ENCODE data around the gene HMCN2.

The HMCN2 gene

DNA sequence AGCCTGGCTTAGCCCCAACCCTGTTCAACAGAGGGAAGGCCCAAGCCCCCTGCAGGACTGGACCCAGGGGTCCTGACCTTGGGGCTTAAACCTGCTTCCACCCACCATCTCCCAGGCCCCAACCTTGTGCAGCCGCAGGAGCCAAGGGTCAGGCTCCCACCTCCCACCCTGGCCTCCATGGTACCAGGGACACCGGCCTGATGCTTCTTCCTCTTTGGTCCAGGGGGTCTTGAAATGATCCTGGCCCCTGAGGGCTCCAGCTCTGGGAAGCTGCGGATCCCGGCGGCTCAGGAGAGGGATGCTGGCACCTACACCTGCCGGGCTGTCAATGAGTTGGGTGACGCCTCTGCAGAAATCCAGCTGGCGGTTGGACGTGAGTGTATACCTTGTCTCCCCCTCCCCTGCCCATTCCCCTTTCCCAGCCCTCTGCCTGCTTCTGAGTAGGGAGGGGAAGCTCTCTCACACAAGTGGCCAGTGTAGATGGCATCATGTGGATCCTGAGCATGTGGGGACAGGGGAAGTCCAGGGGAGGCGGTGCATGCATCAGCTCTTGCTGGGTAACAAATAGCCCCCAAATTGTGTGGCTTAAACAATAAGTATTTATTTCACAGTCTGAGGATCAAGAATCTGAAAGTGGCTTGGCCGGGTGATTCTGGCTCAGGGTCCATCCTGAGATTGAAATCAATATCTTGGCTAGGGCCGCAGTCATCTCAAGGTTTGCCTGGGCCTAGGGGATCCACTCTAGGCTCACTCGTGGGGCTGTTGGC is 44.3 kb downstream of the HMCN2 start:
- TF ChIP-seq POLR2A (IDR thresholded peaks at IDR 0.05; ENCODE audit: low read length) (no peak), GATA1 (IDR thresholded peaks at IDR 0.05; ENCODE audit: low read depth, low read length) (no peak)
- no peak for DNase-seq

DNA sequence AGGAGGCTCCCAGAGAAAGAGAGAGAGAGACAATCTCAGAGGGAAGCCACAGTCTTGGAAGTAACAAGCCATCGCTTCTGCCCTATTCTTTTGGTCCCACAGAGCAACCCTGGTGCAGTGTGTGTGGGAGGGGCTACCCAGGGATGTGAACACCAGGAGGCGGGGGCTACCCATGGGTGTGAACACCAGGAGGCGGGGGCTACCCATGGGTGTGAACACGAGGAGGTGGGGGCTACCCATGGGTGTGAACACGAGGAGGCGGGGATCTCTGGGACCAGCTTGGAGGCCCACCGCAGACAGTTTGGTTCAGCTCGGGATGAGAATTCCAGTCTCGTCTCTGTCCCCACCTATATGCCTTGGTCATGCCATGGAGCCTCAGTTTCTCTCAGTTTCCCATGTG is 44.9 kb downstream of the HMCN2 start:
- no peak for TF ChIP-seq GATA1 (IDR thresholded peaks at IDR 0.05; ENCODE audit: low read depth, low read length)
- no peak for TF ChIP-seq POLR2A (IDR thresholded peaks at IDR 0.05; ENCODE audit: low read length)
- no peak for DNase-seq

DNA sequence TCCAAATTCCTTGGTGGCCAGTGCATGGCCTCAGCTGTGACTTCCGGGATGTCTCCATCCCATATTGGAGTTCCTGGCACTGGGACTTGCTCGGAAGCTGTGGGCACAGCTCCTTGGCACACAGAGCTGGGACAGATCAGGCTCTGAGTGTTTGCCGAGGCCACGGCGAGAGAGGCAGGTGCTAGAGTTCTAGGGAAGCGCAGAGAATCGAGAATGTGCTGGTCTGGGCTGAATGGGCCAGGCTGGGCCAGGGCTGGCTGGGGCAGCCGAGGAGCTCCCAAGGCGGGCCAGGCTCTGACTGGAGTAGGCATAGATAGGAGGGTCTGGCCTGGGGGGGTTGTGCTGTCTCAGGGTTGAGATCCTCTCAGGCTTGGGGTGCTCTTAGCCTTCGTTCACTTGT is 45.4 kb downstream of the HMCN2 start:
- TF ChIP-seq GATA1 (IDR thresholded peaks at IDR 0.05; ENCODE audit: low read depth, low read length) = no peak
- no peak for TF ChIP-seq POLR2A (IDR thresholded peaks at IDR 0.05; ENCODE audit: low read length)
- DNase-seq = no peak

DNA sequence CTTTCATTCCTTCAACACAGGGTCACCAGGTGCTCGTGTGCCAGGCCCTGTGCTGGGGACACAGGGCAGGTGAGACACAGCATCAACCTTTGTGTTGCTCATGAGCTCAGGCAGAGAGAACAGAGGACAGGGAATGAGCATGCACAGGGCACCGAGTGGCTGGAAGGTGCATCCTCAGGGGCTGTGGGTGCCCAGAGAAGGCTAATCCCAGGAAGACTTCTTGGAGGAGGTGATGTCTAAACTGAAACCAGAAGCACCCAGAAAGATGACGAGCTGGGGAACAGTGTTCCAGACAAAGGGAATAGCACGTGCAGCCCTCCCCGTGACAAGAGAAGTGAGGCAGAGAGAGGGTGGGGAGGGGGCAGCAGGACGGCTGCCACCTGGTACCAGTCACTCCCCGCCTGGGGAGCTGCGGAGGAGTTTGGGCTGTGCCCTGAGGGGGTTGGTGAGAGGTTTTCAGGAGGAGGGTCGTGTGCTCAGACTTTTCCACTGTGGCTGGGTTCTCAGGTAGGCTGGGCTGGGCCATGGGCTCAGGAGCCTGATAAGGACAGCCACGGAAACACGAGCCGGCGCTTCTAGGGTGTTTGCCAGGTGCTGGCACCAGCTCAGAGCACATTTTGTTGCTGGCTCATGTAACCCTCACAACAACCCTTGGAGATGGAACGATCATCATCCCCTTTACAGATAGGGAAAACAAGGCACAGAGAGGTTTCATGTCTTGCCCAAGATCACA is 46.0 kb downstream of the HMCN2 start:
- no peak for DNase-seq
- TF ChIP-seq POLR2A (IDR thresholded peaks at IDR 0.05; ENCODE audit: low read length) (no peak), GATA1 (IDR thresholded peaks at IDR 0.05; ENCODE audit: low read depth, low read length) (no peak)

DNA sequence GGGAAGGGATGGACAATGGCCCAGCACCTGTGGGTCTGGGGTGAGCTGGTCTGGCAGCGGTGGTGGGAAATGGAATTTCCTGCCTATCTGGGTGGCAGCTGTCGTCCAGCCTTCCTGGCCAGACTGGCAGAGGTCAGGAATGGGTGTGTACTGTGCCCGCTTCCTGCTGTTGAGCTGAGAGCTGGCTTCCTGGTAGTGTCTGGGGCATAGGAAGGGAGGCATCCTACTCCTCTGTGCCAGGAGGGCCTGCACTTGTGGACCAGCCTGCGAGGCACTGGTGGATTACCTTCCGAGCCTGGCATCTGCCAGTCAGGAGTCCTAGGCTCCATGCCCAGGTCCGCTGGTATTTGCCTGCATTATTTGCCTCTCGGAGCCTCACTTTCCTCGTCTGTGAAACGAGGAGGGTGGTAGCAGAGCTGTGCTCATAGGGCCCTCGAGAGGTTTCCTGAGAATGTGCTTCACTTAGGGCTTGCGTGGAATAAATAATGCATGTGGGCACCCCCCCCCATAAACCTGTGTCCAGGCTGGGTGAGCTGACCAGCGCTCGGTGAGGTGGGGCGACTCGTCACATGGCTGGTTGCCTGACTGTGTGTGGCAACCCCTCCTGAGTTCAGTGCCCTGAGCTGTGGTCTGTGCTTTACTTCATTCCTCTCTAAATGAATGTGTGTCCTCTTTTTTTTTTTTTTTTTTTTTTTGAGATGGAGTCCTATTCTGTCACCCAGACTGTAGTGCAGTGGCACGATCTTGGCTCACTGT is 47.7 kb downstream of the HMCN2 start:
- DNase-seq = no peak
- TF ChIP-seq POLR2A (IDR thresholded peaks at IDR 0.05; ENCODE audit: low read length) (no peak), GATA1 (IDR thresholded peaks at IDR 0.05; ENCODE audit: low read depth, low read length) (no peak)

DNA sequence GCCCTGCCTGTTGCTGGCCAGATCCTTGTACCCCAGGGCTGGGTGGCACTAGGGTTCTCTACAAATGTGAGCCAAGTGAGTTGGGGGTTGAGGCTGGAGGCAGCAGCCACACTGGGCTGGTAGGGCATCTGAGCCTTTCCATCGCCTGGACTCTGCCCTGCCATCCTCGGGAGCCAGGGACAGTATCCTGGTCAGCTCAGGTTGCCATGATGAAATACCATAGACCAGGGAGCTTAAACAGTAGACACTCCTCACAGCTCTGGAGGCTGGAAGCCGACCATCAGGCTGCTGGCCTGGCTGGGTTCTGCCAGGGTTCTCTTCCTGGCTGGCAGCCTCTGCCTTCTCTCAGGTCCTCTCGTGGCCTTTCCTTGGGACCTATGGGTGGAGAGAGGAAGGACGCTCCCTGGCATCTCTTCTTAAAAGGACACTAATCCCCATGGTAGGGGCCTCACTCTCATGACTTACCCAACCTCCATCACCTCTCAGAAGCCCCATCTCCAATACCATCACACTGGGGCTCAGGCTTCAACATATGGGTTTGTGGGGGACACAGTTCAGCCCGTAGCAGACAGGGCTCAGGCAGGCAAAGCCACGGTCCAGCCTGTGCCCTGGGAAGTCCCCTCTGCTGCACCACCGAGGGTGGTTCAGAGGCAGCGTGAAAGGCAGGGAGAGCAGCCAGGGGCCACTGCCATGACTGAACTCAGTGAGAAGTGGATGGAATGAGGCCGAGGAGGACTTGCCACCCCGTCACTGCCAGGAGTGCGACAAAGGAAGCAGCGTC is 50.1 kb downstream of the HMCN2 start:
- TF ChIP-seq POLR2A (IDR thresholded peaks at IDR 0.05; ENCODE audit: low read length) (no peak), GATA1 (IDR thresholded peaks at IDR 0.05; ENCODE audit: low read depth, low read length) (no peak)

DNA sequence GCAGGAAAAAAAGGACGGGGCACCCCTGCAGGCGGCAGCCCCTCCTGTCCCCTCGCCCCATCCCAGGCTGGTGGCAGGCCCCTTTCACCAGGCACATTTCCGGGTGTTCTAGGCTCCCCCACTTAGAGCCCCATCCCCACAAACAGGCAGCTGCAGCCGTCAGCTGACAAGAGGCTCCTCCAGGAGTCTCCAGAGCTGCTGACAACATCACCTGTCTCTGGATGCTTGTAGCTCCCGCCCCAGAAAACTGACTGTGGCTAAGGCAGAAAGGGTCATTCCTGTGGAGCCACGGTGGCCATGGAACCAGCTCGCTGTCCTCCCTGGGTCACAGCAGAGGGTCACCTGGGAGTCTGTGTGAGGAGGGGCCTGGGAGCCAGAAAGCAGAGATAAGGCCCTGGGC is 50.9 kb downstream of the HMCN2 start:
- TF ChIP-seq POLR2A (IDR thresholded peaks at IDR 0.05; ENCODE audit: low read length) = no peak
- no peak for TF ChIP-seq GATA1 (IDR thresholded peaks at IDR 0.05; ENCODE audit: low read depth, low read length)
- no peak for DNase-seq

More for the DNA sequence above, 50.1 kb downstream of the HMCN2 start:
- no peak for DNase-seq

DNA sequence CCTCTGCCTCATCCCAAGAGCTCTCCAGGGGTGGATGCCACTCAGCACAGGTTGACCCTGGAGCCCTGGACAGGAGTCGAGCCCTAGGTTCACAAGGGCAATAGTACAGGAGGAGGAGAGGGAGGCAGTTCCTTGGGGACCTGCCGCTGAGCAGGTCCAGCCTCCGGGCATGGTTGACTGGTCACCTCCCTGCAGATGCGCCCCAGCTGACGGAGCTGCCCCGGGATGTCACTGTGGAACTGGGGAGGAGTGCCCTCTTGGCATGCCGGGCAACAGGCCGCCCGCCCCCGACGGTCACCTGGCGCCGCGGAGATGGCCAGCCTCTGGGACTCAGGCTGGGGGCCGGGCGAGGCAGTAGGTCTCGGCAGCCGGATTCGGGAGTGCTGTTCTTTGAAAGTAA is 53.7 kb downstream of the HMCN2 start:
- DNase-seq = no peak
- TF ChIP-seq GATA1 (IDR thresholded peaks at IDR 0.05; ENCODE audit: low read depth, low read length) = no peak
- no peak for TF ChIP-seq POLR2A (IDR thresholded peaks at IDR 0.05; ENCODE audit: low read length)

DNA sequence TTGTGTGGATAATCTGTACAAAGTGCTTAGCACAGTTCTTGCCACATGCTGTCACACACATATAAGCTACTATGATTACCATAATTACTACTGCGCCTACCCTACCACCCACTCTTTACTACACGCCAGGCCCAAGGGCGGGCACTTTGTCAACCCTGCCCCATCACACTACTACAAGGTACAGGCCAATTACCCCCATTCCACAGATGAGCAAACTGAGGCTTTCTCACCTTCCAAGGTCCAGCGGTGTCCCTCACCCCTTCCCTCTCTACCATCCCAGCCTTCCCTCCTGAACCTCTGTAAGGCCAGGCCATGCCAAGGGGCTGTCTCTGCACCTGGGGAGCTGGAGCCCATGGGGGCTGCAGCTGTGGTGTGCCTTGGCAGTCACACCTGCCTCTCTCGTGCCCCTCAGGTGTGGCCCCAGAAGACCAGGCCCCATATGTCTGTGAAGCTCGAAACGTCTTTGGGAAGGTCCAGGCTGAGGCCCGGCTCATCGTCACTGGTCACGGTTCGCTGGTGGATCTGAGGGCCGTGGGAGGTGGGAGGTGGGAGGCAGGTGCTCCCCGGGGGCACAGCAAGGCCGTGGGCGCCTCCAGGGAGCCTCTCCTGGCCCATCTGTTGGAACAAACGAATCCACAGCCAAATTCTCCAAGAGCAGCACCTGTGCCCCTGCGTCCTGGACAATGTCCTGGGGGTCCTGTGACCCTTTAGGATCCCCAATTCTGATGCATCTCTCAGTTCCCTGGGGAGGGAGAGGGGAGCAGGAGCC is 54.6 kb downstream of the HMCN2 start:
- DNase-seq = no peak
- TF ChIP-seq POLR2A (IDR thresholded peaks at IDR 0.05; ENCODE audit: low read length) (no peak), GATA1 (IDR thresholded peaks at IDR 0.05; ENCODE audit: low read depth, low read length) (no peak)

DNA sequence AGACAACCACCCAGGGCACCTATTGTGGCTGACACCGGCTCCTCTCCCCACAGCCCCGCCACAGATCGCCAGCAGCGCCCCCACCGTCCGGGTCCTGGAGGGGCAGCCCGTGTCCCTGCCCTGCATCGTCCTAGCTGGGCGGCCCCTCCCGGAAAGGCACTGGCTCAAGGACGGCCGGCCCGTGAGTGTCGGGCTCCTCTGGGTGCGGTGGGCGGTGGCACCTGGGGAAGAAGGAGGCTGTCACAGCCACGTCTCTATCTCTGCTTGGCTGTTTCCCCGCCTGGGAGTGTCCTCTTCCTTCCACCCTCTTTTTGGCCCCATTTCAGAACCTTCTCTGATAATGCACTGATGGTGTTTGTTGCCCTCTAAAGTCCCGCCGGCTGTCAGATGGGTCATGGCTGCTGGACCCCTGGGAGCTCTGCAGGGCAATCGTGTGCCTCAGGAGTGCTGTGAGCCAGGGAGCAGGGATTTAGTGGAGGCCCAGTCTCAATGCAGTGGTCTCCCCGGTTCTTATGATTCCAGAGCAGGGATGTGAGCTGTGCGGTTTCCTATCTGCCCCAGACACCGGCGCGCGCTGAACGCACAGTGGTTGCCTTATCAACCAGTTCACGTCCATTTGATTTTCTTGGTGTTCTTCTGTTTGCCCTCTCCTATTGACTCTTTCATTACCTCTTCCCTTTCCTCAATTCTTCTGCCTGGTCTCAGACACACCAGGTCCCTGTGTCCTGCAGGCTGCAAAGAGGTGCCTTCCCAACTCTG is 55.3 kb downstream of the HMCN2 start:
- DNase-seq = peak; percentile 86 to 87
- TF ChIP-seq GATA1 (IDR thresholded peaks at IDR 0.05; ENCODE audit: low read depth, low read length) (no peak), POLR2A (IDR thresholded peaks at IDR 0.05; ENCODE audit: low read length) (no peak)

DNA sequence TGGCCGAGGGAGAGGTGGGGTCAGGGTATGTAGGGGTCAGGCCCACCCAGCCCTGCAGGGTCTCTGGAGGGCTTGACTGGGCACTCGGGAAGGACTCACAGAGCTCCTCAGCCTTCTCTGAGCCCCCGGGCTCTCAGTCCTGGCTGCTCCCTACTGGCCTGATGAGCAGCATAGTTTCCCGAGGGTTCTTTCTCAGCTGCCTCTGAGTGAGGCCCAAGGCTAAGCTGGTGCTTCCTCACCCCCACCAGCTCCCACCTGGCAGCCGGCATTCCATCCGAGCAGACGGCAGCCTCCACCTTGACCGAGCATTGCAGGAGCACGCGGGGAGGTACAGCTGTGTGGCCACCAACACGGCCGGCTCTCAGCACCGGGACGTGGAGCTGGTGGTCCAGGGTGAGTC is 56.0 kb downstream of the HMCN2 start:
- no peak for DNase-seq
- TF ChIP-seq GATA1 (IDR thresholded peaks at IDR 0.05; ENCODE audit: low read depth, low read length) = no peak
- TF ChIP-seq POLR2A (IDR thresholded peaks at IDR 0.05; ENCODE audit: low read length) = no peak

DNA sequence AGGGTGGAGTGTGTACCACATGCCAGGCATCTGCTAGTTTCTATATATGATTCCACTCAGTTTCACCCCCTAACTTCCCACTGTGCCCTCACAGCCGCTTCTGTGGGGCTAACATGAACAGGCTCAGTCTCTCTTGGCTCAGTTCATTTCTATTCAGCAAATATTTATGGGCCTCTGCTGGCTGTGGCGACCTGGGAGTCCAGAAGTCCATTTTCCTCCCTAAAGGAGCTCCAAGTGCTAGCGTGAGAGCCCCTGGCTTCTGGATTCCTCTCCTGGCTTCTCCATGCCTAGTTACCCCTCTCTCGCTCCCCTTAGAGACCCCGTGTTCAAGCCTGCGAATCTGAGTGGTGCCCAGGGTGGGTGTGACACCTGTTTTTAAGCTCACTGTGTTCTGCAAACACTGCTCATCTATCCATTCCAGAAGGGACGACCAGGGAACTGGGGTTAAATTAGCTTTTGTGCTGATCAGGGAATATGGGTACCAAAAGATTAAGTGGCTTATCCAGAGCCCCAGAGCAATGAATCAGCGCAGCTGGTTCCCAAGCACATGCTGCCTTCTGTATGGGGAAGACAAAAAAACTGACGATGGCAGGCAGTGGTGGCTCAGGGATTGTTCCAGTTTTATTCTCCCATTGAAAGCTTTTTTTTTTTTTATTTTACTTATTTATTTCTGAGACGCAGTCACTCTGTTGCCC is 57.6 kb downstream of the HMCN2 start:
- DNase-seq = no peak
- TF ChIP-seq GATA1 (IDR thresholded peaks at IDR 0.05; ENCODE audit: low read depth, low read length) (no peak), POLR2A (IDR thresholded peaks at IDR 0.05; ENCODE audit: low read length) (no peak)

All from erythroblast (primary cell).